GM21619 (cell line): Measurements from ENCODE around the gene TPM2.

Source experiments
- ATAC-seq: cut with Tn5 transposase; IDR thresholded peaks from one replicate; pipeline ENCODE4 v1.9.1; 2021; ENCODE audit not compliant: unreplicated experiment

TPM2 gene

GRCh38 chr9:35718721-35719511 lies 29.2 kb upstream of the TPM2 start:
- ATAC-seq, result no peak

GRCh38 chr9:35717132-35717870 lies 27.6 kb upstream of the TPM2 start:
- no peak for ATAC-seq

- no peak for ATAC-seq
Measured at GRCh38 chr9:35716230-35716629, 26.5 kb upstream of the TPM2 start.

GRCh38 chr9:35714579-35715252 lies 25.0 kb upstream of the TPM2 start:
- ATAC-seq, result no peak

GRCh38 chr9:35714123-35714522 lies 24.4 kb upstream of the TPM2 start:
- ATAC-seq, result no peak

- ATAC-seq, result no peak
Measured at GRCh38 chr9:35713578-35713977, 23.9 kb upstream of the TPM2 start.

GRCh38 chr9:35712762-35713400 lies 23.2 kb upstream of the TPM2 start:
- ATAC-seq, result no peak

GRCh38 chr9:35711501-35712428 lies 22.0 kb upstream of the TPM2 start:
- ATAC-seq, result no peak

GRCh38 chr9:35710818-35711500 lies 21.2 kb upstream of the TPM2 start:
- no peak for ATAC-seq

GRCh38 chr9:35708146-35708545 lies 18.4 kb upstream of the TPM2 start:
- ATAC-seq, result no peak

GRCh38 chr9:35706951-35707350 lies 17.2 kb upstream of the TPM2 start:
- ATAC-seq, result no peak

- no peak for ATAC-seq
Measured at GRCh38 chr9:35705836-35706430, 16.2 kb upstream of the TPM2 start.

- ATAC-seq, result no peak
Measured at GRCh38 chr9:35705372-35705771, 15.6 kb upstream of the TPM2 start.

- no peak for ATAC-seq
Measured at GRCh38 chr9:35703906-35704672, 14.4 kb upstream of the TPM2 start.

- no peak for ATAC-seq
Measured at GRCh38 chr9:35702696-35703095, 13.0 kb upstream of the TPM2 start.

- no peak for ATAC-seq
Measured at GRCh38 chr9:35700942-35701341, 11.2 kb upstream of the TPM2 start.

- no peak for ATAC-seq
Measured at GRCh38 chr9:35700031-35700430, 10.3 kb upstream of the TPM2 start.

- ATAC-seq, result no peak
Measured at GRCh38 chr9:35698231-35698630, 8.5 kb upstream of the TPM2 start.

GRCh38 chr9:35697486-35697885 lies 7.8 kb upstream of the TPM2 start:
- ATAC-seq, result no peak
